Loucy (cell line): ENCODE results near the gene HCST.

ENCODE experiments used
- H2AFZ ChIP-seq: fragments of 200-600 bp; sonication (generic); 2 replicates; pipeline ENCODE4 v1.6.0; 2016; ENCODE audit warnings: antibody characterized with exemption, mild to moderate bottlenecking, low read length, moderate library complexity
- H3F3A ChIP-seq: fragments of 200-600 bp; 2 replicates; pipeline ENCODE4 v1.6.0; 2016; ENCODE audit warnings: antibody characterized with exemption, low read depth, mild to moderate bottlenecking
- H3K27me3 ChIP-seq: fragments of 200-600 bp; sonication (generic); 2 replicates; pipeline ENCODE4 v1.6.1; 2014; ENCODE audit warnings: low read length, mild to moderate bottlenecking; ENCODE audit not compliant: insufficient read depth, poor library complexity, severe bottlenecking
- H3K36me3 ChIP-seq: fragments of 200-600 bp; sonication (generic); 2 replicates; pipeline ENCODE4 v1.6.1; 2016; ENCODE audit warnings: low read length; ENCODE audit not compliant: insufficient read depth
- H3K4me1 ChIP-seq: fragments of 200-600 bp; sonication (generic); 2 replicates; pipeline ENCODE4 v1.5.1; 2014; ENCODE audit warnings: low read length, mild to moderate bottlenecking; ENCODE audit not compliant: insufficient read depth, poor library complexity, severe bottlenecking
- H3K4me2 ChIP-seq: fragments of 200-600 bp; sonication (generic); 2 replicates; pipeline ENCODE4 v1.6.0; 2014; ENCODE audit warnings: antibody characterized with exemption, low read length, low read depth, mild to moderate bottlenecking; ENCODE audit not compliant: poor library complexity, severe bottlenecking
- H3K4me3 ChIP-seq: fragments of 200-600 bp; sonication (generic); 2 replicates; pipeline ENCODE4 v1.5.1; 2014; ENCODE audit warnings: low read length, mild to moderate bottlenecking, mixed read lengths; ENCODE audit not compliant: poor library complexity, severe bottlenecking
- H3K79me2 ChIP-seq: fragments of 200-600 bp; sonication (generic); 2 replicates; pipeline ENCODE4 v1.6.1; 2014; ENCODE audit warnings: low read length; ENCODE audit not compliant: insufficient read depth
- H3K9ac ChIP-seq: fragments of 200-600 bp; sonication (generic); 2 replicates; pipeline ENCODE4 v1.6.0; 2014; ENCODE audit warnings: mild to moderate bottlenecking, low read depth, low read length, moderate library complexity; ENCODE audit not compliant: poor library complexity, severe bottlenecking
- H3K9me2 ChIP-seq: fragments of 200-600 bp; sonication (generic); replicated peaks from 2 replicates; pipeline ENCODE4 v1.6.1; 2016; ENCODE audit warnings: low read depth, low read length, mixed read lengths
- H3K9me3 ChIP-seq: fragments of 200-600 bp; sonication (generic); 2 replicates; pipeline ENCODE4 v1.6.1; 2014; ENCODE audit warnings: mild to moderate bottlenecking, antibody characterized with exemption, low read length, low read depth; ENCODE audit not compliant: insufficient read depth
- H4K20me1 ChIP-seq: fragments of 200-600 bp; sonication (generic); 2 replicates; pipeline ENCODE4 v1.6.0; 2014; ENCODE audit warnings: antibody characterized with exemption, low read length, mild to moderate bottlenecking; ENCODE audit not compliant: insufficient read depth, poor library complexity, severe bottlenecking
- EZH2phosphoT487 ChIP-seq: fragments of 200-600 bp; IDR thresholded peaks from 2 replicates; pipeline ENCODE4 v1.6.1; 2018; ENCODE audit warnings: antibody characterized with exemption, mild to moderate bottlenecking, moderate library complexity, borderline replicate concordance
- TF ChIP-seq, protein P1 (sequence below): fragments of 200-600 bp; sonication (generic); conservative IDR thresholded peaks from 2 replicates; pipeline ENCODE4 v1.5.1; 2014; ENCODE audit warnings: mild to moderate bottlenecking, antibody characterized with exemption, low read length

The HCST gene

DNA sequence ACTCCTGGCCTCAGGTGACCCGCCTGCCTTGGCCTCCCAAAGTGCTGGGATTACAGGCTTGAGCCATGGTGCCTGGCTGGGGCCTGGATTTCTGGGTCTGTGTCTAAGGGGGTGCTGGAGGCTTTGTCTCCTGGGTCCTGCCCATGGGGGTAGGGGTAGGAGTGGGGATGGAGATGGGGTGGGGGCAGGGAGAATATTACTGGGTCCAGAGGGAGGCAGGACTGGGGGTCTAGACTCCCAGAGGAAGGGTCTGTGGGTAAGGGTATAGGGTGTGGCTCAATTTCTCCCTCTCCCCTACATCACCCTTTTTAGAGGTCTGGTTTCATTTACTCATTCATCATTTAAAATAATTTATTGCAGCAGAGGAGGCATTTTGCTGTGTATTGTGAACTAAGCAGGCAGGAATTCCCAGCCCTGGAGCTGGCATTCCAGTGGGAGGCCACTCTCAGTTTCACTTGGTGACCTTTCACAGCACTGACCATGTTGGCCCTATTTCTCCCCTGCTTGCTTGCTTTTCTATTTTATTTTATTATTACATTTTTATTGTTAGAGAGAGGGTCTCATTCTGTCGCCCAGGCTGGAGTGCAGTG, 1.2 kb upstream of the HCST start:
- Histone ChIP-seq H3K36me3 (peaks cover 11% of the 10 kb centered on the region; the same call in 1 of the 2 replicates), H3K4me2 (peak overlapping the region; percentile 91), H3K27me3 (no peaks in the 10 kb centered on the region), H3K9ac (peak overlapping the region; percentile 88), H4K20me1 (peaks cover 9% of the 10 kb centered on the region), H3K4me3 (peak overlapping the region; percentile 82), H3F3A (no peaks in the 10 kb centered on the region), H3K4me1 (peaks cover 56% of the 10 kb centered on the region), H3K9me3 (no peaks in the 10 kb centered on the region), H3K79me2 (peaks cover 45% of the 10 kb centered on the region), H3K9me2 (no peaks in the 10 kb centered on the region), H2AFZ (no peak overlapping the region)
- TF ChIP-seq, protein P1, sequence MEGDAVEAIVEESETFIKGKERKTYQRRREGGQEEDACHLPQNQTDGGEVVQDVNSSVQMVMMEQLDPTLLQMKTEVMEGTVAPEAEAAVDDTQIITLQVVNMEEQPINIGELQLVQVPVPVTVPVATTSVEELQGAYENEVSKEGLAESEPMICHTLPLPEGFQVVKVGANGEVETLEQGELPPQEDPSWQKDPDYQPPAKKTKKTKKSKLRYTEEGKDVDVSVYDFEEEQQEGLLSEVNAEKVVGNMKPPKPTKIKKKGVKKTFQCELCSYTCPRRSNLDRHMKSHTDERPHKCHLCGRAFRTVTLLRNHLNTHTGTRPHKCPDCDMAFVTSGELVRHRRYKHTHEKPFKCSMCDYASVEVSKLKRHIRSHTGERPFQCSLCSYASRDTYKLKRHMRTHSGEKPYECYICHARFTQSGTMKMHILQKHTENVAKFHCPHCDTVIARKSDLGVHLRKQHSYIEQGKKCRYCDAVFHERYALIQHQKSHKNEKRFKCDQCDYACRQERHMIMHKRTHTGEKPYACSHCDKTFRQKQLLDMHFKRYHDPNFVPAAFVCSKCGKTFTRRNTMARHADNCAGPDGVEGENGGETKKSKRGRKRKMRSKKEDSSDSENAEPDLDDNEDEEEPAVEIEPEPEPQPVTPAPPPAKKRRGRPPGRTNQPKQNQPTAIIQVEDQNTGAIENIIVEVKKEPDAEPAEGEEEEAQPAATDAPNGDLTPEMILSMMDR: no peak
- TF ChIP-seq EZH2phosphoT487: no peak

DNA sequence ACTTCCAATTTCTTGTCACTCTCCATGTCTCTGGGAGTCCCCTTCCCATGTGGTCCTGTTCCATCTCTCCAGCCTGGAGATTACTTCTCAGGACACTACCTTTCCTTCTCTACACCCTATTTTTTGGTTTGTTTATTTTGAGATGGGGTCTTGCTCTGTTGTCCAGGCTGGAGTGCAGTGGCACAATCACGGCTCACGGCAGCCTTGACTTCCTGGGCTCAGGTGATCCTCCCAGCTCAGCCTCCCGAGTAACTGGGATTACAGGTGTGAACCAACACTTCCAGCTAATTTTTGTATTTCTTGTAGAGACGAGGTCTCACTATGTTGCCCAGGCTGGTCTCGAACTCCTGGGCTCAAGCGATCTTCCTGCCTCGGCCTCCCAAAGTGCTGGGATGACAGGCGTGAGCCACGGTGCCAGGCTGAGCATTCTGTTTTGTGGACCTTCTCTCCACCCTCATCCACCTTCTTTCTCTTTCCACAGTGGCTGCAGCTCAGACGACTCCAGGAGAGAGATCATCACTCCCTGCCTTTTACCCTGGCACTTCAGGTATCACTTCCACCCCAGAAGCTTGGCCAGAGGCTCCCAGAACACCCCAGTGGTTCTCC, 644 bp downstream of the HCST start:
- Histone ChIP-seq H3K4me1 (peaks cover 50% of the 10 kb centered on the region), H3K9ac (peak overlapping the region; percentile 88), H3K79me2 (peaks cover 30% of the 10 kb centered on the region), H3K27me3 (no peaks in the 10 kb centered on the region), H3K9me2 (no peaks in the 10 kb centered on the region), H4K20me1 (peaks cover 2% of the 10 kb centered on the region), H3K4me3 (peak overlapping the region; percentile 82), H3K9me3 (no peaks in the 10 kb centered on the region), H3K36me3 (no peaks in the 10 kb centered on the region), H2AFZ (peak overlapping the region; percentile 40; the same call in 1 of the 2 replicates), H3K4me2 (peak overlapping the region; percentile 91), H3F3A (no peaks in the 10 kb centered on the region)
- TF ChIP-seq EZH2phosphoT487: no peak
- TF ChIP-seq, protein P1: no peak

DNA sequence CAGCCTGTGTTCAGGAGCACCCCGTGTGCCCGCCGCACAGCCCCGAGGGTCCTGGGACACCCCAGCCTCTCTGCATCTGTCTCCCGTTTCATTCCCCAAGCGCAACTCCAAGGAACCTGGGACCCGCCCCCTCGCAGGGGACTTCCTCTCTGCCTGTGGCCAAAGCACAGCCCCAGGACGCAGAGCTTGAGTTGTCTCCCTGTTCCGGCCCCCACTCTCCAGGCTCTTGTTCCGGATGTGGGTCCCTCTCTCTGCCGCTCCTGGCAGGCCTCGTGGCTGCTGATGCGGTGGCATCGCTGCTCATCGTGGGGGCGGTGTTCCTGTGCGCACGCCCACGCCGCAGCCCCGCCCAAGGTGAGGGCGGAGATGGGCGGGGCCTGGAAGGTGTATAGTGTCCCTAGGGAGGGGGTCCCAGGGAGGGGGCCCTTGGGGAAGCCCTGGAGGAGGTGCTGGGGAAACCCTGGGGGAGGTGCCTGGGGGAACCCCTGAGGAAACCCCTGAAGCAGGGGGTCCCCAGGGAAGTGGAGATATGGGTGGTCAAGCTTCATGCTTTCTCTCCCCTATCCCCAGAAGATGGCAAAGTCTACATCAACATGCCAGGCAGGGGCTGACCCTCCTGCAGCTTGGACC, 1.3 kb downstream of the HCST start:
- peaks cover 2% of the 10 kb centered on the region for H4K20me1 ChIP-seq
- TF ChIP-seq, protein P1: no peak
- no peak for TF ChIP-seq EZH2phosphoT487
- H3K79me2 ChIP-seq: peaks cover 23% of the 10 kb centered on the region
- H3K9ac ChIP-seq: peak overlapping the region; percentile 88
- no peaks in the 10 kb centered on the region for H3K9me3 ChIP-seq
- peaks cover 43% of the 10 kb centered on the region for H3K4me1 ChIP-seq
- H3K9me2 ChIP-seq: no peaks in the 10 kb centered on the region
- no peaks in the 10 kb centered on the region for H3K36me3 ChIP-seq
- peak overlapping the region; percentile 82 for H3K4me3 ChIP-seq
- H2AFZ ChIP-seq: peak overlapping the region; percentile 40; the same call in 1 of the 2 replicates
- H3K27me3 ChIP-seq: no peaks in the 10 kb centered on the region
- H3K4me2 ChIP-seq: peak overlapping the region; percentile 91
- no peaks in the 10 kb centered on the region for H3F3A ChIP-seq
